NCI-H1048 (cell line): ENCODE data around the gene CDK10.

Experiments used
- DNase-seq: peaks from one replicate; lab custom pipeline; 2025; lab: John Stamatoyannopoulos, UW

The CDK10 gene

DNA sequence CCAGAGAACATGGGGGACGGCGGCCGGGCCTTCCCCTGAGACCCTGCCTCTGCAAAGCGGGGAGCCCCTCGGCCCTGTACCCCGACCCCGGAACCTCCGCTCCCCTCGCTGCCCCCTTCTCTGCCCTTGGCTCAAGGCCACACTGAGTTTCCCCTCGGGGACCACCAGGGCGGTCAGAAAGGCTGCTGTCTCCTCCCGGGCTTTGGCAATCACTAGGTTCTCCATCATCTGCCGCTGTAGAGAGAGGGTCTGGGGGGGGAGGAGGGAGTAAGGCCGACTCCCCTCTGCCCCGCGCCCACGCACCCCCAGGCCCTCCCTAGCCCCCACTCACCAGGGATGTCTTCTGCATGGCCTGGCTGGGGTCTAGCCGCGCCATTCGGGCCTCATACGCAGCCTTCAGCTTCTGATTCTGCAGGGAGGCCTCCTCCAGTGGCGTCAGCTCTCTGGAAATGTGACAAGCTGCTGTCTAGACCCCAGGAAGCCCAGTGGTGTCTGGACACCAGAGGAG, 25.8 kb downstream of the CDK10 start:
- no peak for DNase-seq

DNA sequence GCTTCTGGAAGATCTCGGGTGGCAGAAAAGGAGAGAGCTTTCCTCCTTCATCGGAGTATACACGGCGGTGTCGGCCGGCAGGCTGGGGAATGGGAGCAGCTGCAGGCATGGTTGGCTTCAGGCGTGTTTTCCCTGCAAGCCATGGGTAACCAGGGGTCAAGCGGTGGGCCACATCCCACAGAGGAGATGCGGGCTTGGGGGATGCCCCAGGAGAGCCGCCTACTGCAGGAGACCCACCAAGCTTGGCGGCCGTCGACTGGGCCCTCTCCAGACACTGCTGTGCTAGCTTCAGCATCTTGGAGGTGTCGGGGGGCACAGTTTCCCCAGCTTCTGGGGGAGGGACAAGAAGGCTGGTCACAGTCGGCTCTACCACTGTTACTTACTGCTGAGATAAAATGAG, 30.0 kb downstream of the CDK10 start:
- DNase-seq: no peak

DNA sequence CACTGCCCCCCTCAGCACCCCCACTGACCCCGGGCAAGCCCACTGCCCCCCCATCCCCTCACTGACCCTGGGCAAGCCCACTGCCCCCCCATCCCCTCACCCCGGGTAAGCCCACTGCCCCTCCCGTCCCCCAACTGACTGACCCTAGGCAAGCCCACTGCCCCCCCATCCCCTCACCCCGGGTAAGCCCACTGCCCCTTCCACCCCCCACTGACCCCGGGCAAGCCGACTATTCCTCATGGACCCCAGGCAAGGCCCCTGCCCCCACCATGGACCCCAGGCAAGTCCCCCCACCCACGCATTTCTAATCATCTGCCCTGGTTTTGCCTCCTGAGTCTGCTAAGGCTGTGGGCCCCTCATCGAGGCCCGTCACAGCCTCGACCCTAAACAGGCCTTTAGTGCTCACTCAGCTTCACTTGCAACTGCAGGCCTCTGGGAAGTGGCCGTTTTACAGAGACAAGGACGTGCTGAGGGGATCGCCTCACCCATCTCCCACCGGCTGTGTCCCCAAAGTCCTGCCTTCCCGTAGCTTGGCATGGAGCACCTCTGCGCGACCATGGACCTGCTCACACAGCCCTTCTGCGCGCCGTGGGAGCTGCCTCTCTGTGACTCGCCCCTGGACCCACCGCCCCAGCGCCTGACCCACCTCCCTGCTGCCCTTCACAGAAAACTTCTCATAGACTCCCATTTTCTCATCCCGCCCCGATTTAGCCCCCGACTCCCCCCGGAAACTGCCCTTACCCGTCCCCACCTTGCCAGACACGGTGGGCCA, 30.6 kb downstream of the CDK10 start:
- DNase-seq: no peak

DNA sequence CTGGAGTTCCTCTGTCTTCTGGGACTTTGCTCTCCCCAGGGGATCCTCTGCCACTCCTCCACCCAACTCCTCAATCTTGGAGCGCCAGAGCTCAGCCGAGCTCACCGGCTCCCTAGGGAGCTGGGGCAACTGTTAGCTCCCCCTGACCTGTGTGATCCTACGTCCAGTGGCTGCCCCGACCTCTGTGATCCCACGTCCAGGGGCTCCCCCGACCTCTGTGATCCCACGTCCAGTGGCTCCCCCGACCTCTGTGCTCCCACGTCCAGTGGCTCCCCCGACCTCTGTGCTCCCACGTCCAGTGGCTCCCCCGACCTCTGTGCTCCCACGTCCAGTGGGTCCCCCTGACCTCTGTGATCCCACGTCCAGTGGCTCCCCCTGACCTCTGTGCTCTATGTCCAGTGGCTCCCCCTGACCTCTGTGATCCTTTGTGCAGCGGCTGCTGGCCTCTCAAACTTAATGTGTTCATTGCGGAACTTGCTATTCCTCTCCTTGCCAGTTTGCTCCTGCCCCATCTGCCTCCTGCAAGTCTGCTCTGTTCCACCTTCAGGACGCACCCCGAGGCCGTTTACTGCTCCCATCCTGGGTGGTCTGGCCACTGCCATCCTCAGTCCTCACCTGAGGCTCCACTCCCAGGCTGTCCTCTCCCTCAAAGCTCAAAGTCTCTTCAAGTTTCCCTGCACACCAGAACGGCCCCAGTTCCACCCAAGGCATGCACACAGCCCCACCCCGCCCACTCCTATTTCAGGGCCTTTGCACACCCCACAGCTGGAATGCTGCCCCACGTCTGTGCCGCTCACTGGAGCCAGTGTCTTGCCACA, 31.4 kb downstream of the CDK10 start:
- DNase-seq: no peak

DNA sequence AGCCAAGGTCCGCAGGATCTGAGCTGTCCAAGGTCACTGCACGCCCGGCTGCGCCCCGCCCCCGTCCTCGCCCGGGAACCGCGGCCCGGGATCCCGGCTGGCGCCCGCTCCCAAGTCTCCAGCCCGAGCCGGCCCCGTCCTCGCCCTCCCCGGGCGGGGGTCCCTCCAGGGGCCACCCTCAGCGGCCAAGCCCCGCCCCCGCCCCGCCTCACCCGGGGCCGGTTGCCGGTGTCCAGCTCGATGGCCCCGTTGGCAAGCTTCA, 34.0 kb downstream of the CDK10 start:
- no peak for DNase-seq

DNA sequence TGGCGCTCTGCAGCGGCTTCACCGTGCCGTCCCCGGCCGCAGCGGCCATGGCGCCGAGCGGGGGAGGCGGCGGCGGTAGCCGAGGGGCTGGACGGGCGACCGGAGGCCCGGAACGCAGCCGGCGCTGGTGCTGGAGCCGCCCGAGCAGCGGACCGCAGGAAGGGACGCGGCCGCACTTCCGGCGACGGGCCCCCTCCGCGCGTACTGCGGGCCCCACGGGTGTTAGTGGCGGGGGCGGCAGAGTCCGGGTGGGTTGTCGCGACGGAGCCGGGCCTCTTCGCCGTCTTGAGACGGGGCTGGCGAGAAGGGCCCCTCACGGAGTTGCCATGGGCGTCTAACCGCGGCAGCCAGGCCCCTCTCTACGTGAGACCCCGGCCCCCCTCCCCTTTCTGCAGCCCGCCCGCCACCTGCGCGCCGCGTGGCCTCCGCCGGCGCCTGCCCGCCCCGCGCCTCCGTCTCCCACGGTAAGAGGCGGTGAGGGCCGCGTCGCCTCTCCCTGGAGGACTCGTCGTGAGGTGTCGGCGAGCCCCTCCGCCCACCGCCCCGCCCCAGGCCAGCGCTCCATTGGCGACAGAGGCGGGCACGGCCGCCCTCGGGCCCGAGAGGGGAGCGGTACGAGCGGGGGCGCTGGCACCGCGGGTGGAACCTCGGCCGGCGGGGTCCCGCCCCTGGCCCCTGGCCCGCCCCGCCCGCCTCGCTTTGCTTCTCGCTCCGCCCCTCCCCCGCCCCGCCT, 34.5 kb downstream of the CDK10 start, which contains the start of the genes VPS9D1 and ZNF276:
VPS9D1 (minus strand) TSS at position 86 of the 733 bp plus-strand sequence; CDS start at position 49, 37 bp downstream.
ZNF276 (plus strand) TSS at position 725 of the 733 bp plus-strand sequence. CDS start 104 bp downstream, outside the sequence.
- peak; percentile 13 for DNase-seq

DNA sequence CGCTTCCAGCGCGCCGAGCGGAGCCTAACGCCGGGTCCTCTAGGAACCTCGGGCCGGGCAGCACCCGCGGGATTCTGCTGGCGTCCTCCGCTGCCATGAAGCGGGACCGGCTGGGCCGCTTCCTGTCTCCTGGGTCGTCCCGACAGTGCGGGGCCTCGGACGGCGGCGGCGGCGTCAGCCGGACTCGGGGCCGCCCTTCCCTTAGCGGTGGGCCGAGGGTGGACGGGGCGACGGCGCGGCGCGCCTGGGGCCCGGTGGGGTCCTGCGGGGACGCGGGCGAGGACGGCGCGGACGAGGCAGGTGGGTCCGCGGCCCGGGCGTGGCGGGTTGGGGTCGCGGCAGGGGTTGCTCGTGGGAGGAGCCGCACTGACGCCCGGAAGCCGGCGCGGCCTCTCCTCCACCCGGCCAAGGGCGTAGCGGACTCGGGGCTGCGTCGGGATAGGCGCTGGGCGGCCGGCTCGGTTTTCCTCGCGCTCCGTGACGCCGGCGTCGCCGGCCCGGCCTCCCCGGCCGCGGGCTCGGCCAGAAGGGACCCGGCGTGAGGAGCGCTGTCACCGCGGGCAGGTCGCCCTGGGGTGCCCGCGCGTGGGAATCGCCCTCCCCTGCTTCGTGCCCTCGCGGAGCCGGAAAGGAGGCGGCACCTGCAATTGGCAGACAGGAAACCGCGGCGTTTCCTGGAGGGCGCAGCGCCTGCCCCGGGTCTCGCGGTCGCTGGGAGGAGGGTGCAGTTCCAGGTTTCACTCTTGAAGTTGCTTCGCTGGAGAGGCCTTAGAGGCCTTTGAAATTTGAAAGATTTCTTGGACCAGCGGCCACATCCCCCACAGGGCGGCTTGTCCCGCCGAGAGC, 35.3 kb downstream of the CDK10 start:
- DNase-seq: no peak

DNA sequence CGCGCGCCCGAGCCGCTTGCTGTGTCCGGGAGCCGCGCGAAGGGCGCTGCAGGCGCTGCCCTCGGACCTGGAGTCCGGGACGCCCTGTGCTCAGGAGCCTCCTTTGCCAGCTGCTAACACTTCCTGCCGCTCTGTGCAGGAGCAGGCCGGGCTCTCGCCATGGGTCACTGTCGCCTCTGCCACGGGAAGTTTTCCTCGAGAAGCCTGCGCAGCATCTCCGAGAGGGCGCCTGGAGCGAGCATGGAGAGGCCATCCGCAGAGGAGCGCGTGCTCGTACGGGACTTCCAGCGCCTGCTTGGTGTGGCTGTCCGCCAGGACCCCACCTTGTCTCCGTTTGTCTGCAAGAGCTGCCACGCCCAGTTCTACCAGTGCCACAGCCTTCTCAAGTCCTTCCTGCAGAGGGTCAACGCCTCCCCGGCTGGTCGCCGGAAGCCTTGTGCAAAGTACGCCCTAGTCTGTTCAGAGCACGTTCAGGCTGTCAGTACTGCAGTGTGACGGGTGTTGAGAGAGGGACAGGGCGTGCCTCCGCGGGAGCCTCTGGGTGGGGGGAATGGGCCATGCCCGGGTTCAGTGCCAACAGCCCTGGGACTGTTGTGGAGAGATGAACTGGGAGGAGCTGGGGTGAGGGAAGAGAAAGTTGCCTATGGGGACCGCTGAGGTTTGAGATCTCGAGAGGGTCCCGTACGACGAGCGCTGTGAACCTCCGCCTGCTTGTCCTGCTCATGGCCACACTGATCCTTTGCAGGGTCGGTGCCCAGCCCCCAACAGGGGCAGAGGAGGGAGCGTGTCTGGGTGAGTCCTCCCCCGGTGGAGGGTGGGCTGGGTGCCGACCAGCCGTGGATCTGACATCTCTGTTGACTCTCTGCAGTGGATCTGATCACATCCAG, 36.1 kb downstream of the CDK10 start:
- no peak for DNase-seq

DNA sequence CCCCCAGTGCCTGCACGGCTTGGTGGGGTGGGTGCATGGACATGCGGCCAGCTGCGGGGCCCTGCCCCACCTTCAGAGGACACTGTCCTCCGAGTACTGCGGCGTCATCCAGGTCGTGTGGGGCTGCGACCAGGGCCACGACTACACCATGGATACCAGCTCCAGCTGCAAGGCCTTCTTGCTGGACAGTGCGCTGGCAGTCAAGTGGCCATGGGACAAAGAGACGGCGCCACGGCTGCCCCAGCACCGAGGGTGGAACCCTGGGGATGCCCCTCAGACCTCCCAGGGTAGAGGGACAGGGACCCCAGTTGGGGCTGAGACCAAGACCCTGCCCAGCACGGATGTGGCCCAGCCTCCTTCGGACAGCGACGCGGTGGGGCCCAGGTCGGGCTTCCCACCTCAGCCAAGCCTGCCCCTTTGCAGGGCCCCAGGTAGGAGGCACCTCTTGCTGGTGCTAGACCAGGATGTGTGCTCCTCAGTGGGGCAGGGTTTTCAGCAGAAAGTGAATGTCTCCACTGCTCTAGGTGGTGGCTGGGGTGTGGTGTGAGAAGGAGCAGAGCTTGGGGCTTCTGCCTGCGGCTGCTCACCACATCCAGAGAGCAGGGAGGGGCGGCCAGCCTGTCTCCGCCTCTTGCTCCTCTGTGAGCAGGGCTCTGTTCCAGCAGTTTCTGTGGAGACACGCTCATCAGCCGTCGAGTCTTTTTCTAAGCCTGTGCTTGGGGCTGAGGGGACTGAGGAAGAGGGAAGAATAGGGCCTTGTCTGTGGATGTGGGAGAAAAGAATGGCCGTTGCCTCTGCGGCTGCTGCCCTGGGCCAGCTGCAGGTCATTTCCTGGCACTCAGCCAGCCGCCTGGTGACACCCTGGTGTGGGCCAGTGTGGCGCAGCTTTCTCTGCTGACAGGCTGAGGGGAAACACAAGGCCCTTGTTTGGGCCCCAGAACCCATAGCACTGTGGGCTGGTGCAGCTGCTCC, 37.1 kb downstream of the CDK10 start:
- DNase-seq: no peak

DNA sequence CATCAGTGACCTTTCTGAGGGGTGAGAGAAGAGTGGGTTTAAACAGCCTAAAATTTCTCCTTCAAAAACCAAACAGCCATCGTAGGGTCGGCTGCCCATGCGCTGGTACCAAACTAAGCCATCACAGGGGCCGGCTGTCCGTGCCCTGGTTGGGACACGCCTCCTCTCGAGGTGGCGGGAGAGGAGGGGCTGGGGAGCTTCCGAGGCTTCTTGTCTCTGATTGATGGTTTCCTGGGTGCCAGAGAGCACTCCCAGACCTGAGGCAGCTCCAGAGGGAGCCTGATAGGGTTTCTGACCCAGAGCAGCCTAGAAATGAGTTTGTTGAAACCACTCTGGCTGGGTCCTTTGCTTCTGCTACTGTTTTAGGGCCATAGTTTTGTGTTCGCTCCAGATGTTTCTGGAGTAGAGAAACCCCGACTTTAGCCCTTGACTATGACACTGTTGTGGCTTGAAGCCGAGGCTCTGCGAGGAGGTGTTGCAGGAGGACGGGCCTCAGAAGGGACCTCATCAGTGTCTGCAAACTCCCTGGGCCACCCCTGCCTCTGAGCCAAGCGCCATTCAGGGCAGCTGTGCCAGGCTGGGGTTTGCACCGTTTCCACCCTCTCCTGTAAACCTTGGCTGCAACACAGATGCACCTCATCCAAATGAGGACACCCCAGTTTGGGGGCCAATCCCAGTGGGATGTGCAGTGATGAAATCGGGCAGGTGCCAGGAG, 41.1 kb downstream of the CDK10 start:
- no peak for DNase-seq

DNA sequence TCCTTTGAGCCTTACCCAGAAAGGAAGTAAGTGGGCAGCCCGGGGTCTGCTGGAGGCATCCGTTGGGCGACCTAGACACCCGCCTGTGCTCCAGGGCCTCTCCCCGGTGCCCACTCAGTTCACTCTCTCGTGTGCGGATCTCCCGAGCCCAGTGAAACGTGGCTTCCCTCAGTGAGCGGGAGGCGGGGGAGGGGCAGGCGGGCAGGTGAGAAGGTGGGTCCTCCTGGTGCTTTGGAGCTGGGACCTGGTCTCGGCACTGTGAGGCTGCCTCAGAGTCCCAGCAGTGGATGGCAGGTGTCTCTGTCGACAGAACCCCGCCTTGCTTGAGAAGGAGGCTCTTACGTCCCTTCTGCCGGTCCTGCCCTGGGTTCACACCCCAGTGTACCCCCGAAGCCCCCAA, 42.8 kb downstream of the CDK10 start:
- DNase-seq: no peak

DNA sequence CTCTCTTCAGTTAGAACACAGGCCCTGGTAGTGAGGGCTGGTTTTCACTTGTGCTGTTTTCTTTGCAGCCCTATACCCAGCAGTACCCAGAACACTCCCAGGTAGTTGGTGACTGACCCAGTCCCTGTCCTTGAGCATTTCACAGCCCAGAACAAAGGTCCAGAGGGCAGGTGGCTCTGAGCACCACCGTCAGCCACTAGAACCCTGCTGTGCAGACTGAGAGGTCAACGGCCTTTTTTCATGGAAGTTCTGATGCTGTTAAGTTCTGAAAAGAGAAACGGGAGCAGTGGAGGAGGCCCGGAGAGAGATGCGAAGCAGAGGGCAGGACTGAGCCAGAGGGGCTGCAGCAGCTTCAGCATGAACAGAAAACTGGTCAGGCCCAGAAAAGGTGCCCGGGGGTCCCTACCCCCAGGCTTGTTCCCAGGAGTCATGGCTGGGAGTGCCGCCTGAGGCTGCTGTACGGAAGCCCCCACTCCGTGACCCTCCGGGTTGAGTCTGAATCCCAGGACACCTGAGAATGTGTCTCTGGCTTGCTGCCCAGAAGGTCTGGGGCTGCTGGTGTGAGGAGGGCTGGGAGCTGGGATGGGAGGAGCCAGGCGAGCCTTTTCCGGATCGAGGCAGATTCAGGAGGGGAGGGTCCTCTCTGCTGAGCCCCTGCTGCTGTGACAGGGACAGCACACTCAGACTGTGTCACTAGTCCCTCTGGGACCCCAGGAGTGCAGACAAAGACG, 43.5 kb downstream of the CDK10 start:
- no peak for DNase-seq

DNA sequence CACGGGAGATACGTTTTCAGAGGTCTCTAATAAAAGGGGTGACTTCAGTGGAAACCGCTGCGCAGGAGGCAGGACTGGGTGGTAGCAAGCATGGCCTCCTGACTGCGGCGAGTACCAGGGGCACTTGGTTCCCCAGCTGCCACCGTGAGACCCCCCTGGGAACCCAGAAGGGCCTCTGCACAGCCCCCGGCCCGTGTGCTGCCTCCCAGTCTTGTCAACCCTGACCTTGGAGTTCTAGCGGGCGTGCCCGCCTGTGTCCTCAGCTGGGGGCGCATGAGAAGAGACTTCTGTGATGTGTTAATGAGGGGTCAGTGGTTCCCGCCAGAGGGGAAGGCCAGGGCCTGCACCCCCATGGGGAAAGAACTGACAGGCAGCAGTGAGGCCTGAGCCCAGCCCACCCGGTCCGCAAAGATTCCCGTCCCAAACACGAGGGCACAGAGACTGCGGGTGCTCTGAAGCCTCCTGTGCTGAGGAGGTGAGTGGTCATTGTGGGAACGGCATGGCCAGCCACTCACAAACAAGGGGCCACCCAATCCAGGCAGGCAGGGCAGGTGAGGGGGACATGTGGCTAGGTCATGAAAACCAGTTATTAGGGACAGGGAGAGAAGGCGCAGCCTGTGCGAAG, 44.2 kb downstream of the CDK10 start:
- no peak for DNase-seq

DNA sequence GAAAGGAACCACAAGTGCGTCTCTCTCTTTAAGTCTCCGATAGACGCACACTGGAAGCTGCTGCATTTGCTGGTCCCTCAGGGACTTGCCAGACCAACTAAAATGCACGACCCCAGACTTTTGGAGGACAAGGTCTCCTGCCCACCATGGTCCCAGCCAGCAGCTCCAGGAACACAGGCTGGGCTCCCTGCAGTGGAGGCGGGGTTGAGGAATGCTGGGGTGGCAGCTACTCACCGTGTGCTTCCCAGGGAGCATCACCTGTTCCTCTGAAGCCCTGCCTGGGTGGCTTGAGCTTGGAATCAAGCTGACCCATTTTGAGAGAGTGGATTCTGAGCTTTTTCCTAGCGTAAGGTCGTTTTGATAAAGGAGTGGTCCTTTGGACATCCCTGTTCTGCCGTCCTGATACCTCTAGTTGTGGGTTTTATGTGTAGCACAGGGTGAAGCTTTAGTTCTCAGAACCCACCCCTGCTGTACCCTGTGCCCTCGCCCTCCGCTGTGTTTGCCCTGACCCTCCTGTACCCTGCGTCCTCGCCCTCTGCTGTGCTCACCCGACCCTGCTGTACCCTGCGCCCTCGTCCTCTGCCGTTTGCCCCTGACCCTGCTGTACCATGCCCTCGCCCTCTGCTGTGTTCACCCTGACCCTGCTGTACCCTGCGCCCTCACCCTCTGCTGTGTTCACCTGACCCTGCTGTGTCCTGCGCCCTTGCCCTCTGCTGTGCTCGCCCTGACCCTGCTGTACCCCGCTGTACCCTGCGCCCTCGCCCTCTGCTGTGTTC, 45.8 kb downstream of the CDK10 start:
- DNase-seq: no peak

DNA sequence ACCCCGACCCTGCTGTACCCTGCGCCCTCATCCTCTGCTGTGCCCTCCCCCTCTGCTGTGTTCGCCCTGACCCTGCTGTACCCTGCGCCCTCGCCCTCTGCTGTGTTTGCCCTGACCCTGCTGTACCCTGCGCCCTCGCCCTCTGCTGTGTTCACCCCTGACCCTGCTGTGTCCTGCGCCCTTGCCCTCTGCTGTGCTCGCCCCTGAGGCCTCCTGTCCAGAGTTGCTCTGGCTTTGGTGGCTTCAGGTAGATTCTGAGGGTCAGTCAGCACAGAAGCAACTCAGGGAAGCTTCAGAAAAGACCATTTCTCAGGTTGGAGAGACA, 46.4 kb downstream of the CDK10 start:
- no peak for DNase-seq

DNA sequence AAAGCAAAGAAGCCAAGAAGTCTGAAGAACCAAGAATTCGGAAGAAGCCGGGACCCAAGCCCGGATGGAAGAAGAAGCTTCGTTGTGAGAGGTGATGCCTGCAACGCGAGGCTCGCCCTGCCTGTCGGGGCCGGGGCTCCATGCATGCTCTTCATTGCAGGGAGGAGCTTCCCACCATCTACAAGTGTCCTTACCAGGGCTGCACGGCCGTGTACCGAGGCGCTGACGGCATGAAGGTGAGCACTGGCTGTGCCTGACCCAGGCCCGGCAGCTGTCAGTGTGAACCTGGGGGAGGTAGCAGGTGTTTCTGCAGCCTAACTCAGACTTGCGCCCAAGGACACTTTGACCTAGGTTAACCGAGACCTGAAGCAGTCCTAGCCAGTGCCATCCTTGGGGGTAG, 46.8 kb downstream of the CDK10 start:
- no peak for DNase-seq

DNA sequence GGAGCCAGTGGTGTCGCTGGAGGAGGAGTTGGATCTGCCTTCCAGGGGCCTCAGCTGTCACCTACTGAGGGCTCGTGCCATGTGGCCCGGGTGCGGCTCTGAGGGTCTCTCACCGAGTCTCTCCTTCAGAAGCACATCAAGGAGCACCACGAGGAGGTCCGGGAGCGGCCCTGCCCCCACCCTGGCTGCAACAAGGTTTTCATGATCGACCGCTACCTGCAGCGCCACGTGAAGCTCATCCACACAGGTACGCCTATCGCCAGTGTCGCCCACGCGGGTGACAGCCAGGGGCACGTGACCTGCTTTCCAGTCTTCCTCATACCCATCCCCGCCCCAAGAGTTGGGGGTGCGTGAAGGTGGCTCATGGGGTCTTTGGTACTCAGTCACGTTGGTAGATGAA, 47.3 kb downstream of the CDK10 start:
- no peak for DNase-seq
